Activated T-helper 2 cell treated with anti-CD3 and anti-CD28 coated beads, Interferon-gamma antibody, Interleukin-2, Interleukin-4, amounts not matched to agents 10 μg/mL and 5 μg/mL and 100 μg/mL, durations not matched to agents 14 hours and 24 hours and 36 hours (primary cell): Measurements from ENCODE around the gene DLG2. TPM values are rescaled to one million over a fixed set of nuclear protein-coding genes. Genes with fewer than 3 reads are reported as not detected.

Source experiments
- DNase-seq: peaks from one replicate; pipeline ENCODE4 v3.0.0; 2021; ENCODE audit warnings: low spot score
- H3K27ac Mint-ChIP-seq: one replicate; pipeline ENCODE4 v1.8.0; 2021; ENCODE audit warnings: mixed read lengths
- H3K27me3 Mint-ChIP-seq: one replicate; pipeline ENCODE4 v1.8.0; 2021; ENCODE audit warnings: low read depth, mixed read lengths
- H3K36me3 Mint-ChIP-seq: one replicate; pipeline ENCODE4 v1.8.0; 2021; ENCODE audit warnings: low read depth, mixed read lengths
- H3K4me1 Mint-ChIP-seq: one replicate; pipeline ENCODE4 v1.8.0; 2021; ENCODE audit warnings: low read depth, mixed read lengths
- H3K4me3 Mint-ChIP-seq: one replicate; pipeline ENCODE4 v1.8.0; 2021; ENCODE audit warnings: low read depth, mild to moderate bottlenecking, moderate library complexity, mixed read lengths
- H3K9me3 Mint-ChIP-seq: one replicate; pipeline ENCODE4 v1.8.0; 2021; ENCODE audit warnings: mixed read lengths
- intact Hi-C: fragments of 100-400 bp; cut with micrococcal nuclease; formaldehyde crosslinking; loops from one replicate; pipeline ENCODE4 v1.15.1; 2023
- total RNA-seq: library from RNA; stranded (reverse); gene quantifications from 2 replicates; pipeline ENCODE4 v1.2.3, GENCODE V29; 2022

The DLG2 gene
- total RNA-seq, 1 donor from 2014 or later: 1.8 TPM

DNA sequence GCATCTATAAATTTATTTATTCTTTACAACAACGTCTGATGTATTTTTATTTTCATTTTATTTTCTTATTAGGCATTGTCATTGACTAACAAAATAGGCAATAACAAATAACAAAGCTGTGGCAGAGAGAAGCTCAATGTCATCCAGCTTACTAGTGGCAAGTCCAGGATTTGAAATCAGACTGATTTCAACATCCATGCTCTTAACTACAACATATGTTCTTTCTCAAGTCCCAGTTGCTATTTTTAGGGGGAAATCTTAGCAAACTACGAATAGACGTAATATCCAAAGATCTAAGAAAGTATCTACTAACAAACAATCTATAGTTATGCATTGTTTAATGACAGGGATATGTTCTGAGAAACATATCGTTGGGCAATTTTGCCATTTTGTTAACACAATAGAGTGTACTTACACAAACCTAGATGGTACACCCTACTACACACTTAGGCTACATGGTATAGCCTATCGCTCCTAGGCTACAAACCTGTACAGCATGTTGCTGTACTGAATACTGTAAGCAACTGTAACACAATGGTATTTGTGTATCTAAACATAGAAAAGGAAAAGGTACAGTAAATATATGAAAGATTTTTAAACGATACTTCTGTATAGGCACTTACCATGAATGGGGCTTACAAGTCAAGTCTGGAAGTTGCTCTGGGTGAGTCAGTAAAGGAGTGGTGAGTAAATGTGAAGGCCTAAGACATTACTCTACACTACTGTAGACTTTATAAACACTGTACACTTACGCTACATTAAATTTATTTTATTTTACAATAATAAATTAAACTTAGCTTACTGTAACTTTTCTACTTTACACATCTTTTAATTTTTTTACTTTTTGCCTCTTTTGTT is 151.3 kb downstream of the DLG2 start:
- H3K27me3 Mint-ChIP-seq: no peaks in the 10 kb centered on the region
- no peaks in the 10 kb centered on the region for H3K4me1 Mint-ChIP-seq
- no peak for DNase-seq
- H3K27ac Mint-ChIP-seq: no peak overlapping the region
- H3K36me3 Mint-ChIP-seq: no peaks in the 10 kb centered on the region
- H3K4me3 Mint-ChIP-seq: no peak overlapping the region
- H3K9me3 Mint-ChIP-seq: peaks cover 5% of the 10 kb centered on the region
- intact Hi-C loops: no loop called here

- Mint-ChIP-seq H3K27me3 (no peaks in the 10 kb centered on the region), H3K27ac (no peak overlapping the region), H3K4me3 (no peak overlapping the region), H3K9me3 (peaks cover 26% of the 10 kb centered on the region), H3K4me1 (no peaks in the 10 kb centered on the region), H3K36me3 (no peaks in the 10 kb centered on the region)
- no peak for DNase-seq
- intact Hi-C loops: no loop called here
Measured at GRCh38 chr11:85472953-85473352, 154.2 kb downstream of the DLG2 start.

DNA sequence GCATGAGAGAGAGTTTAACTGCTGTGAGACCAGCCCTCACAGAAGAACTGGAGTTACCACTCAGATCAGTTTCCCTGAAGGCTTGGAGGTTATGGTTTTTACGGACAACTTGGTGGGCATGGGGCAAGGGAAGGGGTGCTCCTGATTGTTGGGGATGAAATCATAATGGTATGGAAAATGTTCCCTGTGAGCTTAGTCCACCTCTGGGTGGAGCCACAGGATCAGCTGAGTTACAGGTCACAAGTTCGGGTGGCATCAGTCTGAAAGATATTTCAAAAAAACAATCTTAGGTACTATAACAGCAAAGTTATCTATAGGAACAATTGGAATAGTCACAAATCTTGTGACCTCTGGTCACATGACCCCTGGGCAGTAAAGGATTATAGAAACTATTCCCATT is 162.9 kb downstream of the DLG2 start:
- H3K27ac Mint-ChIP-seq: no peak overlapping the region

DNA sequence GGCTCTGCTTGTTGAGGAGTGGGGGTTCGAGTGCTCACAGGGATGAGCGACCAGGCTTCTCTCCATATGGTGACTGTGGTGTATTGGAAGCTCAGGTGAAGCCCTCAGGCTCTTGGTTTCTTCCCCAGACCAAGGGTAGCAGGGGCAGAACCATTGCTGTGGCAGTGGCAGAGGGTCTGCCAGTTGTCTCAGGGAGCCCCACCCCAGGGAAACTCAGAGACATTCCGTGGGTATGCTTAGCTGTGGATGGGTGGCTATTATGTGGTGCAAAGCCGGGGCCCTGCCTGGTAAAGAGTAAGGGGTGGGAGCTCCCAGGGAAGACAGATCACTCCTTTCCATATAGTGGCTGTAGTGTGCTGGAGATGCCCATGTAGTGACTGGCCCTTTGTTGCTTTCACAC is 167.8 kb downstream of the DLG2 start:
- H3K4me1 Mint-ChIP-seq: no peaks in the 10 kb centered on the region
- no peak for DNase-seq
- no peaks in the 10 kb centered on the region for H3K27me3 Mint-ChIP-seq
- intact Hi-C loops: no loop called here
- no peak overlapping the region for H3K27ac Mint-ChIP-seq
- no peak overlapping the region for H3K4me3 Mint-ChIP-seq
- no peaks in the 10 kb centered on the region for H3K36me3 Mint-ChIP-seq
- peaks cover 66% of the 10 kb centered on the region for H3K9me3 Mint-ChIP-seq

More for the DNA sequence above, 162.9 kb downstream of the DLG2 start:
- H3K9me3 Mint-ChIP-seq: peaks cover 42% of the 10 kb centered on the region
- H3K4me3 Mint-ChIP-seq: no peak overlapping the region
- H3K27me3 Mint-ChIP-seq: no peaks in the 10 kb centered on the region
- intact Hi-C loops: no loop called here
- H3K36me3 Mint-ChIP-seq: no peaks in the 10 kb centered on the region
- H3K4me1 Mint-ChIP-seq: no peaks in the 10 kb centered on the region
- no peak for DNase-seq

- H3K27ac Mint-ChIP-seq: no peak overlapping the region
- peaks cover 15% of the 10 kb centered on the region for H3K9me3 Mint-ChIP-seq
- intact Hi-C loops: no loop called here
- H3K4me3 Mint-ChIP-seq: no peak overlapping the region
- DNase-seq: no peak
- no peaks in the 10 kb centered on the region for H3K36me3 Mint-ChIP-seq
- no peaks in the 10 kb centered on the region for H3K4me1 Mint-ChIP-seq
- no peaks in the 10 kb centered on the region for H3K27me3 Mint-ChIP-seq
Measured at GRCh38 chr11:85444479-85444878, 182.7 kb downstream of the DLG2 start.

DNA sequence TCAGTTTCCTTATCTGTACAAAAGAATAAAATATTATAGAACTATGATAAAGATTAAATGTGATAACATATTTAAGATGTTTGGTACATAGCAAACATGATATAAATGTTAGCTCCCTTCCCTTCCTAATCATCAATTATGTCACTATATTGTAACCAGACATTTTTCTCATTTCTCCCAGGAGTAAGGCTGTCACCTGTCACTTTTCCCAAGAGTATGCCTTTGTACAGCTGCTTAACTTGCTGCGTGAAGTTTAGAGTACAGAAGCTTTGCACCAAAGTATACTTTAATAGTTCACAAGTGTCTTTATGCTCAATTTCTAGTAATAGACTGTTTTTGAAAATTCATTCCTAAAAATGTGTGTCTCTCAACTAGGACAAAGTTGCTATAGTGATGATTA is 186.9 kb downstream of the DLG2 start:
- intact Hi-C loops: no loop called here
- H3K4me3 Mint-ChIP-seq: no peak overlapping the region
- no peak for DNase-seq
- no peaks in the 10 kb centered on the region for H3K4me1 Mint-ChIP-seq
- H3K27ac Mint-ChIP-seq: no peak overlapping the region
- no peaks in the 10 kb centered on the region for H3K27me3 Mint-ChIP-seq
- no peaks in the 10 kb centered on the region for H3K36me3 Mint-ChIP-seq
- peaks cover 36% of the 10 kb centered on the region for H3K9me3 Mint-ChIP-seq

DNA sequence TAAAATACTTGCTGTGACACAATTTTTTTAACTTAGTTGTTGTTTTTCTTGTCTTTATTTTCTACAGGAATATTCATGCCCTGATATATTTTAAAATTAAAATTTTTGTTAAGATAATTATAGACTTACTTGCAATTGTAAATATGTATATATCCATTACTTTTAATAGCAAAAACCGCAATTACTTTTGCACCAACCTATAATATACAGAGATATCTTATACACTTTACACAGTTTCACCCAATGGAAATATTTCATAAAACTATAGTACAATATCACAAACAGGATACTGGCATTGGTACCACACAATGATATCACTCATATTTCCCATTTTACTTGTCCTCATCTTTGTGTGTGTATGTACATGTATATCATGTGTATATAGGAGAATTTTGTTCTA is 188.8 kb downstream of the DLG2 start:
- Mint-ChIP-seq H3K27ac (no peak overlapping the region), H3K9me3 (peaks cover 50% of the 10 kb centered on the region), H3K4me3 (no peak overlapping the region), H3K36me3 (no peaks in the 10 kb centered on the region), H3K27me3 (no peaks in the 10 kb centered on the region), H3K4me1 (no peaks in the 10 kb centered on the region)
- no peak for DNase-seq
- intact Hi-C loops: no loop called here

DNA sequence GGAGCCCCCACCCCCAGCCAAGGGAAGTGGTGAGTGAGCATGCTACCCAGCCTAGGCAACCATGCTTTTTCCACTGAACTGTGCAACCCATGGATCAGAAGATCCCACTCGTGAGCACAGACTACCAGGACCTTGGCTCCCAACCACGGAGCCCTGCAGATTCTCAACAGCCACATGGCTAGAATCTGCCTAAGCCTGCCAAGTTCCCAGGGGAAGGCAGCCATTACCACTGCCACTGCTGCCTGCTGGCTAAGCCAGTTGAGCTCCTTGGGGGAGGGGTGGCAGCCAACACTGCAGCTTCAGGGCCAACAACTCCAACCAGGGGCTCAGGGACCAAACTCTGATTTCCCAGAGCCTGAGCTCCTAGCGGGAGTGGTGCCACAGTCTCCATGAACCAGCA is 195.8 kb downstream of the DLG2 start:
- Mint-ChIP-seq H3K9me3 (peaks cover 58% of the 10 kb centered on the region), H3K36me3 (no peaks in the 10 kb centered on the region), H3K4me1 (no peaks in the 10 kb centered on the region), H3K27ac (no peak overlapping the region), H3K4me3 (no peak overlapping the region), H3K27me3 (no peaks in the 10 kb centered on the region)
- no peak for DNase-seq
- intact Hi-C loops: no loop called here

DNA sequence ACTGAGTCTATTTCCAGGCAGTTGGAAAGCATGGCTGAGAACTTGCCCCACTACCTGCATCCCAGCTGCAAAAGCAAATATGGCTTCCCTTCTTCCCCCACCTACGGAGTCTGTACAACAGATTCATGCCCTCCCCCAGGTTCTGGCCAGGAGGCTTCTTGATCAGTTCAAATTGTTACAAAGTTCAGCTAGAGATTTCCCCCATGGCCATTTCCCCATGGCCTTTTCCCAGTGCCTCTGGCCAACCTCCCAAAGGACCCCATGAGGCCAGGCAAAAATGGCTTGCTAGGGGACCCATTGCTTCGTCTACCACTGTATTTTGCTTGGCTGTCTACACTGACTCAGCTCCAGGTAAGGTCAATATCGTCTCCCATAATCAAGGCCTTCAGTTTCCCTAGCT is 203.3 kb downstream of the DLG2 start:
- Mint-ChIP-seq H3K4me1 (no peaks in the 10 kb centered on the region), H3K36me3 (no peaks in the 10 kb centered on the region), H3K4me3 (no peak overlapping the region), H3K27ac (no peak overlapping the region), H3K9me3 (peaks cover 67% of the 10 kb centered on the region), H3K27me3 (no peaks in the 10 kb centered on the region)
- no peak for DNase-seq
- intact Hi-C loops: no loop called here

GRCh38 chr11:85423316-85423715 is 203.8 kb downstream of the DLG2 start:
- no peaks in the 10 kb centered on the region for H3K27me3 Mint-ChIP-seq
- H3K9me3 Mint-ChIP-seq: peaks cover 67% of the 10 kb centered on the region
- no peak overlapping the region for H3K27ac Mint-ChIP-seq
- H3K4me3 Mint-ChIP-seq: no peak overlapping the region
- H3K4me1 Mint-ChIP-seq: no peaks in the 10 kb centered on the region
- no peak for DNase-seq
- H3K36me3 Mint-ChIP-seq: no peaks in the 10 kb centered on the region
- intact Hi-C loops: no loop called here

DNA sequence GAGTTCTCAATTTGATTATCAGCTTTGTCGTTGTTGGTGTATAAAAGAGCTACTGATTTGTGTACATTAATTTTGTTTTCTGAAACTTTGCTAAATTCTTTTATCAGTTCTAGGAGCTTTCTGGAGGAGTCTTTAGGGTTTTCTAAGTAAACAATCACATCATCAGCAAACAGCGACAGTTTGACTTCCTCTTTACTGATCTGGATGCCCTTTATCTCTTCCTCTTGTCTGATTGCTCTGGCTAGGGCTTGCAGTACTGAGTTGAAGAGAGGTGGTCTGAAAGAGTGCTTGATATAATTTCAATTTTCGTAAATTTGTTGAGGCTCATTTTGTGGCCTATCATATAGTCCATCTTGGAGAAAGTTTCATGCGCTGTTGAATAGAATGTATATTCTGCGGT is 213.0 kb downstream of the DLG2 start:
- peaks cover 47% of the 10 kb centered on the region for H3K9me3 Mint-ChIP-seq
- H3K4me3 Mint-ChIP-seq: no peak overlapping the region
- H3K27me3 Mint-ChIP-seq: no peaks in the 10 kb centered on the region
- H3K4me1 Mint-ChIP-seq: no peaks in the 10 kb centered on the region
- no peaks in the 10 kb centered on the region for H3K36me3 Mint-ChIP-seq
- DNase-seq: no peak
- intact Hi-C loops: no loop called here
- no peak overlapping the region for H3K27ac Mint-ChIP-seq

GRCh38 chr11:85407648-85408047 is 219.5 kb downstream of the DLG2 start:
- DNase-seq: no peak
- Mint-ChIP-seq H3K9me3 (peaks cover 24% of the 10 kb centered on the region), H3K27ac (no peak overlapping the region), H3K4me3 (no peak overlapping the region), H3K27me3 (no peaks in the 10 kb centered on the region), H3K36me3 (no peaks in the 10 kb centered on the region), H3K4me1 (no peaks in the 10 kb centered on the region)
- intact Hi-C loops: no loop called here

DNA sequence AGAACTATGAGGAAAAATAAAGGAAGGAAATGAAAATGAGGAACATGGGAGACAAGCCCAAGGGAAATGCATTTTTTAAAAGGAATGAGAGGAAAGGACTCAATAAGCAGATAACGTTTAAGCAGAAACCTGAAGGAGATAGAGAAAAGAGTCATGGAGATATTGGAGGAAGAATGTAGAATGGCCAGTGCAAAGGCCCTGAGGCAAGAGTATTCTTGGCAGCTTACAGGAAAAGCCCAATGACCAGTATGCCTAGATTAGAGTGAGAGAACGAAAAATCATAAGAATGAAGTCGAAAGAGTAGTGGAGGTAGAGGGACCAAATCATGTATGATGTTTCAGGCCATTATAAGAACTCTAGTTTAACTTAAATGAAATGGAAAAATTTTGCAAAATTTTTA is 220.3 kb downstream of the DLG2 start:
- no peak overlapping the region for H3K27ac Mint-ChIP-seq

GRCh38 chr11:85406316-85406715 is 220.8 kb downstream of the DLG2 start:
- Mint-ChIP-seq H3K27me3 (no peaks in the 10 kb centered on the region), H3K4me3 (no peak overlapping the region), H3K27ac (no peak overlapping the region), H3K4me1 (no peaks in the 10 kb centered on the region), H3K36me3 (no peaks in the 10 kb centered on the region), H3K9me3 (peaks cover 30% of the 10 kb centered on the region)
- DNase-seq: no peak
- intact Hi-C loops: no loop called here

More for the DNA sequence above, 220.3 kb downstream of the DLG2 start:
- DNase-seq: no peak
- Mint-ChIP-seq H3K9me3 (peaks cover 25% of the 10 kb centered on the region), H3K4me1 (no peaks in the 10 kb centered on the region), H3K4me3 (no peak overlapping the region), H3K27me3 (no peaks in the 10 kb centered on the region), H3K36me3 (no peaks in the 10 kb centered on the region)
- intact Hi-C loops: no loop called here
